HT-29 (cell line): Measurements from ENCODE around the gene DST. TPM values are rescaled to one million over a fixed set of nuclear protein-coding genes. Genes with fewer than 3 reads are reported as not detected.
"Not testable (repeated sequence)": the region's sequence is repeated elsewhere in the genome, so short reads cannot be mapped to it uniquely, and the experiment has no call there.

Experiments used
- DNase-seq: peaks from one replicate; pipeline ENCODE4 v3.0.0-alpha.2; 2015; ENCODE audit warnings: low spot score
- total RNA-seq: library from RNA; depleted of rRNA; stranded (reverse); fragments of >200 nt; shearing (Covaris generic); gene quantifications from 2 replicates; pipeline ENCODE4 v1.2.3, GENCODE V29; 2014

The DST gene
- total RNA-seq, 1 experiment from 2014 or later: 33.5 TPM

GRCh38 chr6:56572788-56573471 is 69.8 kb downstream of the DST start:
- DNase-seq: no peak

- DNase-seq: no peak
Observed at GRCh38 chr6:56571605-56572004, 71.1 kb downstream of the DST start.

DNA sequence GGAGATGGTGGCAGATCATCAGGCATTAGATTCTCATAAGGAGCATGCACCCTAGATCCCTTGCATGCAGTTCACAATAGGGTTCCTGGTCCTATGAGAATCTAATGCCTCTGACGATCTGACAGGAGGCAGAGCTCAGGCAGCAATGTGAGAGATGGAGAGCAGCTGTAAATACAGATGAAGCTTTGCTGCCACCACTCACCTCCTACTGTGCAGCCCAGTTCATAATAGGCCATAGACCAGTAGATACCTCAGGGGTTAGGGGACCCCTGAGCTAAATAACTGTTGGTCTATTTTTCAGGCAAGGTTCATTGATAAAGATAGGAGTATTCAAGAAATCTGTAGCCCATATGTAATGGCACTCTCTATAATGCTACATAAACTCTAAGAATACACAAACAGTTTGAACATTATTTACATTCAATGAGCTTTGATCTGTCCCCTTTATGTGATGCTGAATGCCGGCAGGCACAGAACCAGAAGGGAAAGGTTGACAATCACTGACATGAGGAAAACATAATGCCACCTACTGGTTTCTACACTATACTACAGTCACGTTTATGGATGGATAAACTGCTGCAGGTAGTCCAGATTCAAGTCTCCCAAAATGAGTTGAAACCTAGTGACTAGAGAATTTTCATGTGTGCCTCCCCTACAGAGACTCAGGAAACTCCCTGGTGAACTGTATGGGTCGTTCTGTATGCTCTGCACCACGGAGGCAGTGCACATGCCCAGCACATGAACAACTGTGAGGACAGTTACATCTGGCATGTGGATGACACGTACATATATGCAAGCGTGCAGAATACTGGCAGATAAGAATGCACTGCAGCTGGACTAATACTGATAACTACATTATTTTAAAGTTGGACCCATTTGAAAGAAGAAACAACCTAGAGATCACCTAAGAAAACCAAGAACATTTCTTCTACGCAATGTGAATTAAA is 72.0 kb downstream of the DST start:
- DNase-seq: peak; percentile 73

GRCh38 chr6:56567501-56567900 is 75.2 kb downstream of the DST start:
- no peak for DNase-seq

- DNase-seq: not testable (repeated sequence)
Observed at GRCh38 chr6:56562730-56563129, 80.0 kb downstream of the DST start.

DNA sequence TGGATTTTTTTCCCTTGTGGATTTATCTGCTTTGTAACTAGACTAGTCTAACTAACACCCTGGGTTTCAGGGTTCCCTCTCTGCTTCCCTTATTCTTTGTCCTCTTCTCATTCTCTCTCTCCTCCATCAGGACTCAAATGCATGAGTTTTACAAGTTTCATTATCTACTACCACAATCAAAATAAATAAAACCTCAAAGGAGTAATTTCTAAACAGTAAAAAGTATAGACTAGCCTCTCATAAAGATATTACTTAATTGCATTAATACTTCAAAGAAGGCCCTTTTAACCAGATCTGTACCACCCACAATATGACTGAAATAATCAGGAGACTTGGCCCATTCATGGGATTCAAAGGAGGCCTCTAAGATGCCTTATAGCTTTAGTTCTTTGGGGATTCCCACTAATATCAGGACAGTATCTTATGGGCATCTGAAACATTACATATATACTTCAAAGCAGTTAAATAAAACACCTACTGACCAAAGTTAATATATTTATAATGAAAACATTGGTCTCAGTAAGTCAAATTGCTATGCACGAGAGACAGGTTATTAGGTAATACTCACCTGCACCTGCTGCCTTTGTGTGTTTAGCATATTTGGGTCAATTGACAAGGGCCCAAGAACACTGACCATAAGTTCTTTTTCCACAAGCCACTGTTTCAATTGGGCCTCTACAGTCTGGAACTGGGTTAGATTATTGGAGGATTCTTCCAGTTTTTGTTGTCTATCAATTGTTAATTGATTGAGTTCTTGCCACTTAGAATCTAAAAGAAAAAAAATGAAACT is 85.7 kb downstream of the DST start:
- peak; percentile 66 for DNase-seq

DNA sequence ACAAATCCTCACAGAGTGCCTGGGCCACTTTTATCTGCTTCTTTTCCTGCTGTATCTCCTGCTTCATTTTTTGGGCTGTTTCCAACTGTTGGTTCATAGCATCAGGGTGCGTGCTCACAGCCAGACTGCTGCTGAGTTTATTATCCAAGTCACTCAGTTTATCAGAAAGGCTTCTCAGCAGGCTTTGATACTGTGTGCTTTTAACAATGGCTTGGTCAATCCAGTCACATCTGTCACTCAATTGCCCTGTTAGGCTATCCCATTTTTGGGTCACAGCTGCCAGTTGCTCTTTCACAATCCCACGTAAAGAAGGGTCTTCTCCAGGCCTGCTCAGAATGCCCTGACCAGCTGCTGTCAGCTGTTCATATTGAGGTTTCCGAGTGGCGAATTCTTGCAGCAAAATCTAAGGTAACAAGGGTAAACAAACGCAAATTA is 87.2 kb downstream of the DST start:
- DNase-seq: no peak

DNA sequence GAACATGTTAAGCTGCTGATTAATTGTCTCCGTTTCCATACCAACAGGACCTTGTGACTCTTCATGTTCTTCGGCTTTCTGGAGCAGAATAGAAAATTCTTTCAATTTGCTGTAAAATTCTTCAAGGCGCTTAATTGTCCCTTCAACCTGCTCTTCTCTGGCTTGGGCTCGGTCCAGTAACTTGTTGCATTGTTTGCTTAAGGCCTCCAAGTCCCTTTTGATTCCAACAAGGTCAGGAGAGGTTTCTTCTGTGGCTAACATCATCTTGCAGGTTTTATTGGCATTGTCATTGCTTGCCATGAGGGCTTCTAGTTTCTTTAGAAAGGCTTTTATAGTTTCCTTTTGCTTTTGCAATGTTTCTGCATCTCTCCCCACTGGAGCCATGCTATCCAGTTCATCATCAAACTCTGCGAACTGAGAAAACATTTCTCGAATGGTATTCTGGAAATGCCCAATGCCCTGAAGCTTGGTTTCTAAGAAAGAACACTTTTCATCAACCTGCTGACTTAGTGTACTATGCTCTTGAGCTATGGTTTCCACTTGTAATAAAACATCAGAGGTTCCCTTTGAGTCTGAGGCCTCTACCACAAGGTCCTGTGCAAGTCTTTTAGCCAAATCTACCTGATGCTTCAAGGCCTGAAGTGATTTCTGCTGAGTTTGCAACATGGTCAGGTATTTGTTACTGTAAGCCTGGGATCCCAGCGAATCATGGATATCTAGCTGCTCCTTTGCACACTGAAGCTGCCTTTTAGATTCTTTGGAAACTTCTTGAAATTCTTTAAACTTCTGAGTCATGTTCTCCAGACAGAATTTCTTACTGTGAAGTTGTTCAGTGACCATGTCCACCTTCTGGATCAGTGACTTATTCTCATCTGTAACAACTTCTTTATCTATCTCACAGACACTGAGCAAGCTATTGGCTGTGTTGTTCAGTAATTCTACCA is 90.2 kb downstream of the DST start:
- DNase-seq: peak; percentile 61

GRCh38 chr6:56551409-56552120 is 91.1 kb downstream of the DST start:
- no peak for DNase-seq

GRCh38 chr6:56550301-56550700 is 92.4 kb downstream of the DST start:
- no peak for DNase-seq

DNA sequence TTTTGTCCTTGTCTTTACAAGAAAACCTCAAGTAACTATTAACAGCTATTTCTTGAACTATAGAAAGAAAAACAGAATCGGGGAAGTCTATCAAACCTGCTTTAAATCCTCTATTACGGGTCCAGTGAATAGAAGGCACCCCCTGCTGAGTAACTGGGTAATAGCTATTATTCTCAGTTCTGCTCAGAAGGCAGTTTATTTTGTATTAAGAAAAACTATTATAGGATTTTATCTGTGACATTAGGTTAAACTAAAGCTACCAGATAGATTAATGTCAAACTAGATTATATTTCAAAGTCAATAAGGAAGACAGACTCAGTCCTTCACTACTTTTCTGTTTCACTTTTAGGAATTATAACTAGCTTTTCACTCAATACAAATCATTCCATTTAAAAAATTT is 93.7 kb downstream of the DST start:
- peak; percentile 29 for DNase-seq

DNA sequence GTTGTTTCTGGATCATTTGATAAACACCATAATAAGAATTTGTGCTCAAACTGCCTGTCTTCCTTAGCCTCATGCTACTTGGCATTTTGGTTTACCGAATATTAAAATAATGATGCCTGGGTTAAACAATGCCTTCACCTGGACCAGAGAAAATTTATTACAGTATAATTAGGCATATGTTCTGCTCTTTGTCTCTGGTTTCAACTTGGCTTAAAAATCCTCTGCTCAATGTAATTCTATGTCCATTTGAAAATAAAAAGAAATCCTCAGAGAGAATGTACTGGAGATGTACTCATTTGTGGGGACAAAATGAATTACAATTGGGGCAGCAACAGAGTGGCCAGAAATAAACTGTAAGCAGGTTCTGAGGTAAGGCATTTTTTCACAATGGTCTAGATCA is 95.0 kb downstream of the DST start:
- DNase-seq: no peak

DNA sequence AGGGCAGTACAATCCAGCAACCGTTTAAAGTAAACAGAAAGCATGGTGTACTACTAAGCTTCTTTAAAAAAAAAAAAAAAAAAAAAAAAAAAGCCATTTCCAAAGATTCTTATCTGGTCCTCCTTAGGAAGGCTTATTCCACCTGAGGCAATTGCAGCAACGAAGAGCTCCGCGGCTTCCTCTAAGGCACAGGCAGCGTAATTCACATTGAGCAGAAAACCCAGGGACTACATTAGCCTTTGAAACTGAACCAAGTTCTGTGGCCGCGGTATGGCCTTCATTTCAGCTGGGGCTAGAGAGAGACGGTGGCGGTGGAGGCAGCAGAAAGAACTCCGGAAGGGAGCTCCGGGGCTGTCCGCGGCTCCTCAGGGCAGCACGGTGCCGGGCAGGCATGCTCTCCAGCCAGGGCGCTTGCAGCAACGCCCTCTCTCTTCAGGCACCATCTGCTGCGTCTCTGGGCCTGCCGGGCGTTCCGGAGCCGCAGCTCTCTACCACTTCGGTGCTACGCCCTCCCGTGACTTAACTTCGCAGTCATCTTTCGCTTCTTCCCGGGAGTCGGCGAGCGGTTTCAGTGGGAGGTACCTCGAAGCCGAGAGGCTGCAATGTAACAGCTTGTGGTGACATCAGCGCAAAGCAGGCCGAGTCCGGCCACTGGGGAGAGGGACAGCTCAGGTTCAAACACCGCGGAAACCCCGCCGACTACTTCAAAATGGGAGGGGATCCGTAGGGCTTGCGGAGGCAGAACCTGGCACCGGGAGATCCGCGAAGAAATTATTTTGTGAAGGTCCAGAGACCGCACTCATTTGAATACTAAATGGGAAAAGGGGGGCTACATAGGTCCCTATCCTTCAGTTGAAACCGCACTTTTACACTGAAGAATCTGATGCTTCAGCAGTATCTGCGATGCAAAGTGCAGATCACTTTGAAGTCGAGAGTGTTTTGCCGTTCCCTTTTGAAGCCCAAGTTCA is 100.0 kb downstream of the DST start:
- peak; percentile 95 for DNase-seq

DNA sequence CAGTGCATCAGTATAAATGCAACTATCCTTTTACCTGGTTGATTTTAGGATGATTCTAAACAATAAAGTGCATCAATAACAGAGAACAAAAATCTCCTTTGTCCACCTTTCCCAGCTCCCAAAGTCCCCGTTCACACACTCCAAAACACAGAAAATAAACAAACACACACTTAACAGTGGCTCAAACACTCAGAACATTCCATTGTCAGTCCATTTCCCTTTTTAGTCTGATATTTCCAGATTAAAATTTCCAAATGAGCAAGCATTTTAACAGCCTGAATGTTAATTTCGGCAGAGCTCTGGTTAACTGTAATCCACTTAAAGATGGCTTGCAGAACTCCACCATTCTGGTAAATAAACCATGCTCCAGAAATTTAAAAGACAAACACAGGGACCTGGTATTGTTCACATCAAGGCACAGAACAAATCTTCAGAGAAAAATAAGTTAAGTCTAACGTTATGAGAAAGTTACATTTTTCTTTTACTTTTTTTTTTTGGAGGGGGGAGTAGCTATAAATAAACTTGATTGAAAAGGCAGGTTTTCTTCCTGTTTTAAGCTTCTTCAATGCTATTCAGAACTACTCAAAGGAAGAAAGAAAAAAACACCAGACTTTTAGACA is 100.8 kb downstream of the DST start:
- DNase-seq: no peak

DNA sequence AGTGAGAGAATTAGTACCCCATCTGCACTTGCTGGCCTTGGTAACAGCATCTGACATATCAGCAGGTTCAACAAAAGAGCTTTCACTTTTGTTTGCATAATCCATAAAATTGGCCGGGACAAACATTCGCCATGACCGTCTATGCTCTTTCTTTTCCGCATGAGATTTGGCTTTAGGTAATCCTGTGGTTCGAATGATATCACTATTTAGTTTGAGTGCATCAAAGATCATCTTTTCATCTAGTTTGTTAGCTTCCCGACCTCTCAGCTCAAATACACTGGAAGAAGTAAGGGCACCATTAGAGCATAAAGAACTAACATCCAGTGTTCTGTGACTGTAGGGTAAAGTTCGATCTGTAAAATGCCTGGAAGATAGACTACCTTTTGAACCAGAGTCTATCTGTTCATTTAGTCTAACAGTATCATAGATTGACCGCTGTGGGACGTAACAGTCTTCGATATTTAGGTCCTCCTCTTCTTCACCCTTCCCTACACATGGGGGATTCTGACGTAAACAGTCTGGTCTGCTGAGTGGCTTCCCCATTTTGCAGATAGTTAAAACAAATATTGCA is 101.6 kb downstream of the DST start:
- DNase-seq: peak; percentile 74

- peak; percentile 26 for DNase-seq
Observed at GRCh38 chr6:56540232-56541029, 102.3 kb downstream of the DST start.

- DNase-seq: no peak
Observed at GRCh38 chr6:56539527-56540105, 103.1 kb downstream of the DST start.
